ENCODE data around the gene GINS3.

DNA sequence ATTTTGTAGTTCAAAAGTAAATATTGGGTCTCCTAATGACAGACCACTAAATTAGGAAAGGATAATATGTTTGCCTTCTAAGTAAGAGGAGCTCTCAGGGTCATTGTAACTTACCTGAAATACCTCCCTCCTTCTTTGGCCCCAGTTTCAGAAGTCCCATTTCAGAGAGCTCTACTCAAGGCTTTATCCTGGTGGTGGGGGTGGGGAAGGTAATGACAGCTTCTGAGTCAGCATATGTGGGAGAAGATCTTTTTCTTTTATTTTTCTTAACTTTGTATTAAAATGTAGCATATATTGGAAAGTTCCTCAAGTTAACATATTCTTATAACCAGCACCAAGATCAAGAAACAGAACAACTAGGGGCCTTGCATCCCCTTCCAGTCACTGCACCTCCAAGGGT, 16.9 kb upstream of the GINS3 start:
- TF ChIP-seq CTCF (IDR thresholded peaks at IDR 0.05) (no peak), POLR2AphosphoS5 (IDR thresholded peaks at IDR 0.05) (no peak), POLR2A (IDR thresholded peaks at IDR 0.05) (no peak), EP300 (IDR thresholded peaks at IDR 0.05) (no peak)

Measured in suprapubic skin (tissue), 4 donors.